Kidney epithelial cell (primary cell): ENCODE measurements around the gene METAP1. TPM values are rescaled to one million over a fixed set of nuclear protein-coding genes. Genes with fewer than 3 reads are reported as not detected.
A peak's percentile ranks its signal among the peaks of the same experiment; 100 is the strongest.
"Not testable (repeated sequence)": the region's sequence is repeated elsewhere in the genome, so short reads cannot be mapped to it uniquely, and the experiment has no call there.

Experiments
- DNase-seq: peaks from one replicate; pipeline ENCODE4 v3.0.0-alpha.2; 2010; ENCODE audit warnings: low read depth
- H3K27me3 ChIP-seq: 2 replicates; pipeline ENCODE4 v1.6.0; 2011; ENCODE audit warnings: low read length; ENCODE audit not compliant: control insufficient read depth, insufficient read depth
- H3K36me3 ChIP-seq: 2 replicates; pipeline ENCODE4 v1.5.1; 2011; ENCODE audit warnings: low read length; ENCODE audit not compliant: control insufficient read depth, insufficient read depth
- H3K4me3 ChIP-seq: 2 replicates; pipeline ENCODE4 v1.5.1; 2011; ENCODE audit warnings: low read depth, mild to moderate bottlenecking, control low read depth, low read length
- CTCF ChIP-seq: IDR thresholded peaks from 2 replicates; pipeline ENCODE4 v1.5.1; 2011; ENCODE audit warnings: mild to moderate bottlenecking, moderate library complexity, low read length, control low read depth, inconsistent platforms; ENCODE audit not compliant: insufficient read depth, poor library complexity, severe bottlenecking
- total RNA-seq: library from RNA; depleted of rRNA; stranded (reverse); fragments of >200 nt; gene quantifications from 2 replicates; pipeline ENCODE4 v1.2.3, GENCODE V29; 2015

METAP1 gene
- total RNA-seq, 1 donor from 2014 or later: 58.9 TPM

GRCh38 chr4:99084595-99084994 is 89.1 kb downstream of the METAP1 start:
- H3K4me3 ChIP-seq: no peak overlapping the region
- no peaks in the 10 kb centered on the region for H3K27me3 ChIP-seq
- no peak for TF ChIP-seq CTCF
- no peak for DNase-seq
- H3K36me3 ChIP-seq: peaks cover 8% of the 10 kb centered on the region

GRCh38 chr4:99088023-99088449 is 92.5 kb downstream of the METAP1 start:
- Histone ChIP-seq H3K4me3 (peak overlapping the region; percentile 80), H3K27me3 (no peaks in the 10 kb centered on the region), H3K36me3 (peaks cover 4% of the 10 kb centered on the region)
- no peak for TF ChIP-seq CTCF
- peak; percentile 26 for DNase-seq

- DNase-seq: peak; percentile 19
- no peaks in the 10 kb centered on the region for H3K27me3 ChIP-seq
- TF ChIP-seq CTCF: no peak
- H3K36me3 ChIP-seq: peaks cover 2% of the 10 kb centered on the region
- H3K4me3 ChIP-seq: peak within 1 kb of the TSS; percentile 80
Observed at GRCh38 chr4:99088481-99089365, 93.2 kb downstream of the METAP1 start, which contains the start of gene ADH5. ADH5 (minus strand) TSS chr4:99088788; CDS start chr4:99088700, 88 bp downstream.

- no peaks in the 10 kb centered on the region for H3K36me3 ChIP-seq
- no peak overlapping the region for H3K4me3 ChIP-seq
- no peak for TF ChIP-seq CTCF
- no peak for DNase-seq
- H3K27me3 ChIP-seq: no peaks in the 10 kb centered on the region
Observed at GRCh38 chr4:99090481-99091215, 95.1 kb downstream of the METAP1 start.

- Histone ChIP-seq H3K36me3 (no peaks in the 10 kb centered on the region), H3K4me3 (no peak overlapping the region), H3K27me3 (no peaks in the 10 kb centered on the region)
- DNase-seq: no peak
- no peak for TF ChIP-seq CTCF
Observed at GRCh38 chr4:99091216-99091575, 95.7 kb downstream of the METAP1 start.

- not testable (repeated sequence) for H3K36me3 ChIP-seq, H3K27me3 ChIP-seq, DNase-seq, H3K4me3 ChIP-seq
Observed at GRCh38 chr4:99091841-99092240, 96.3 kb downstream of the METAP1 start.
